SK-N-SH (cell line): ENCODE results near the gene C6. TPM values are rescaled to one million over a fixed set of nuclear protein-coding genes. Genes with fewer than 3 reads are reported as not detected.

Experiments
- CTCF ChIA-PET: fragments of 300-600, 350-600 bp; formaldehyde crosslinking; extraction: SDS; loops from one replicate; lab custom pipeline; 2021; lab: Yijun Ruan, JAX
- POLR2A ChIA-PET: fragments of 350-600 bp; sonication (Branson Sonifier 250); formaldehyde crosslinking; extraction: SDS; loops from one replicate; lab custom pipeline; 2020; ENCODE audit warnings: antibody characterized with exemption, inconsistent platforms; lab: Yijun Ruan, JAX
- DNase-seq: peaks from one replicate; pipeline ENCODE4 v3.0.0; 2012
- H2AFZ ChIP-seq: fragments of 200-600 bp; sonication (generic); 2 replicates; pipeline ENCODE4 v1.8.1; 2016; ENCODE audit warnings: antibody characterized with exemption, mild to moderate bottlenecking, low read depth
- H3F3A ChIP-seq: fragments of 200-600 bp; sonication (generic); replicated peaks from 2 replicates; pipeline ENCODE3; 2016; ENCODE audit warnings: antibody characterized with exemption, mild to moderate bottlenecking; ENCODE audit not compliant: insufficient read depth
- H3K27ac ChIP-seq, 2 experiments: fragments of 200-500 bp in 1 of 2; fragments of 200-600 bp in 1 of 2; sonication (Bioruptor generic) in 1 of 2; sonication (generic), shearing (Covaris generic) in 1 of 2; 2 replicates each; pipeline versions ENCODE4 v1.5.1 to v1.6.1; 2014 to 2016; ENCODE audit warnings: low read depth in 2 of 2, inconsistent platforms in 1 of 2, low read length in 1 of 2, mild to moderate bottlenecking in 1 of 2, mixed read lengths in 1 of 2
- H3K27me3 ChIP-seq: fragments of 200-600 bp; sonication (generic), shearing (Covaris generic); 2 replicates; pipeline ENCODE4 v1.6.1; 2016; ENCODE audit warnings: mixed run types; ENCODE audit not compliant: insufficient read depth
- H3K36me3 ChIP-seq, 2 experiments: fragments of 200-500 bp in 1 of 2; fragments of 200-600 bp in 1 of 2; sonication (Bioruptor generic) in 1 of 2; sonication (generic) in 1 of 2; replicated peaks in 1 of 2; 2 replicates each; pipeline versions ENCODE3 to v1.5.1; 2014 to 2016; ENCODE audit warnings: low read length in 1 of 2, mild to moderate bottlenecking in 1 of 2; ENCODE audit not compliant: insufficient read depth in 2 of 2, control insufficient read depth in 1 of 2
- H3K4me1 ChIP-seq, 2 experiments: fragments of 200-500 bp in 1 of 2; fragments of 200-600 bp in 1 of 2; sonication (Bioruptor generic) in 1 of 2; sonication (generic), shearing (Covaris generic) in 1 of 2; 2 replicates each; pipeline versions ENCODE4 v1.5.1 to v1.6.1; 2014 to 2016; ENCODE audit warnings: low read depth in 1 of 2, low read length in 1 of 2, mixed run types in 1 of 2; ENCODE audit not compliant: insufficient read depth in 2 of 2, control insufficient read depth in 1 of 2
- H3K4me2 ChIP-seq: fragments of 200-600 bp; sonication (generic), shearing (Covaris generic); 2 replicates; pipeline ENCODE4 v1.6.1; 2017; ENCODE audit warnings: mixed run types
- H3K4me3 ChIP-seq, 2 experiments: fragments of 200-500 bp in 1 of 2; fragments of 200-600 bp in 1 of 2; sonication (Bioruptor generic) in 1 of 2; sonication (generic), shearing (Covaris generic) in 1 of 2; 2 replicates each; pipeline versions ENCODE4 v1.5.1 to v1.8.1; 2014 to 2016; ENCODE audit warnings: low read depth in 2 of 2, inconsistent platforms in 1 of 2, low read length in 1 of 2, mild to moderate bottlenecking in 1 of 2, mixed read lengths in 1 of 2, moderate library complexity in 1 of 2
- H3K79me2 ChIP-seq: fragments of 200-600 bp; sonication (generic); 2 replicates; pipeline ENCODE4 v1.8.1; 2017; ENCODE audit warnings: mild to moderate bottlenecking; ENCODE audit not compliant: insufficient read depth
- H3K9ac ChIP-seq: fragments of 200-600 bp; sonication (generic); 2 replicates; pipeline ENCODE4 v1.6.1; 2017; ENCODE audit warnings: mixed run types
- H3K9me2 ChIP-seq: fragments of 200-600 bp; sonication (generic); 2 replicates; pipeline ENCODE4 v1.6.1; 2017; ENCODE audit warnings: mixed run types
- H3K9me3 ChIP-seq: fragments of 200-600 bp; sonication (generic); 2 replicates; pipeline ENCODE4 v1.6.1; 2017; ENCODE audit warnings: mixed run types, mild to moderate bottlenecking, moderate library complexity
- H4K20me1 ChIP-seq: fragments of 200-600 bp; sonication (generic); 2 replicates; pipeline ENCODE4 v1.6.1; 2017; ENCODE audit warnings: mild to moderate bottlenecking, mixed run types; ENCODE audit not compliant: insufficient read depth
- ELF1 ChIP-seq: IDR thresholded peaks from 2 replicates; pipeline ENCODE4 v1.4.0; 2012
- EP300 ChIP-seq, 2 experiments: IDR thresholded peaks; 2 replicates each; pipeline versions ENCODE4 v1.4.0 to v1.6.1; 2012; ENCODE audit warnings: borderline replicate concordance in 1 of 2, low read depth in 1 of 2, low read length in 1 of 2
- EZH2phosphoT487 ChIP-seq: fragments of 200-600 bp; sonication (generic); IDR thresholded peaks from 2 replicates; pipeline ENCODE4 v1.6.1; 2017; ENCODE audit warnings: low read depth, mixed run types, mild to moderate bottlenecking, antibody characterized with exemption, moderate library complexity, borderline replicate concordance
- FOSL2 ChIP-seq: IDR thresholded peaks from 2 replicates; pipeline ENCODE4 v1.4.0; 2012; ENCODE audit warnings: low read depth, mild to moderate bottlenecking, moderate library complexity, borderline replicate concordance
- FOXJ3 ChIP-seq: sonication (generic); formaldehyde crosslinking; IDR thresholded peaks from 2 replicates; pipeline ENCODE4 v1.5.1; 2020; ENCODE audit warnings: mild to moderate bottlenecking, missing genetic modification reagents
- FOXM1 ChIP-seq: IDR thresholded peaks from 2 replicates; pipeline ENCODE4 v1.4.0; 2012; ENCODE audit warnings: low read depth, mild to moderate bottlenecking
- GABPA ChIP-seq: IDR thresholded peaks from 2 replicates; pipeline ENCODE4 v1.4.0; 2012; ENCODE audit warnings: low read depth, mild to moderate bottlenecking
- MEF2A ChIP-seq: IDR thresholded peaks from 2 replicates; pipeline ENCODE4 v1.4.0; 2012; ENCODE audit warnings: low read depth, borderline replicate concordance
- POLR2AphosphoS5 ChIP-seq: IDR thresholded peaks from 2 replicates; pipeline ENCODE4 v1.6.1; 2012; ENCODE audit warnings: low read depth, low read length
- RAD21 ChIP-seq: IDR thresholded peaks from 2 replicates; pipeline ENCODE4 v1.6.1; 2012; ENCODE audit warnings: mild to moderate bottlenecking, low read length
- RFX5 ChIP-seq: IDR thresholded peaks from 2 replicates; pipeline ENCODE4 v1.6.1; 2012; ENCODE audit warnings: mild to moderate bottlenecking, improper control_type of control experiment, low read length
- RXRA ChIP-seq: IDR thresholded peaks from 2 replicates; pipeline ENCODE4 v1.4.0; 2012; ENCODE audit warnings: low read depth, mild to moderate bottlenecking, borderline replicate concordance
- SMC3 ChIP-seq: IDR thresholded peaks from 2 replicates; pipeline ENCODE4 v1.6.1; 2012; ENCODE audit warnings: low read depth, low read length, improper control_type of control experiment
- TAF1 ChIP-seq: IDR thresholded peaks from 2 replicates; pipeline ENCODE4 v1.6.1; 2012; ENCODE audit warnings: low read depth, mild to moderate bottlenecking, low read length, moderate library complexity, borderline replicate concordance
- TCF12 ChIP-seq: IDR thresholded peaks from 2 replicates; pipeline ENCODE4 v1.4.0; 2012
- TEAD4 ChIP-seq: IDR thresholded peaks from 2 replicates; pipeline ENCODE4 v1.4.0; 2012; ENCODE audit warnings: mild to moderate bottlenecking, borderline replicate concordance; ENCODE audit not compliant: insufficient read depth
- YY1 ChIP-seq: IDR thresholded peaks from 2 replicates; pipeline ENCODE4 v1.4.0; 2012; ENCODE audit warnings: low read depth, mild to moderate bottlenecking
- WGBS: methylation state at CpG from one replicate; pipeline ENCODE4 v1.1.6; 2017; ENCODE audit warnings: low lambda C conversion rate; 5-methylcytosine and 5-hydroxymethylcytosine counted together
- polyA plus RNA-seq, 3 experiments: library from polyadenylated mRNA; depleted of rRNA; stranded (reverse); fragments of >200 nt; gene quantifications; 2 replicates each; pipeline ENCODE4 v1.2.3, GENCODE V29; 2012
- TF ChIP-seq, protein P1 (sequence below): IDR thresholded peaks from 2 replicates; pipeline ENCODE4 v1.4.0; 2012; ENCODE audit warnings: low read depth, borderline replicate concordance
- TF ChIP-seq, protein P2 (sequence below): fragments of 150-350 bp; IDR thresholded peaks from 2 replicates; pipeline ENCODE4 v1.6.1; 2017; ENCODE audit warnings: antibody characterized with exemption, low read length, low read depth, borderline replicate concordance
- TF ChIP-seq, protein P3 (sequence below): IDR thresholded peaks from 2 replicates; pipeline ENCODE4 v1.4.0; 2012; ENCODE audit warnings: low read depth, borderline replicate concordance

The C6 gene
- polyA plus RNA-seq, 1 of the 3 experiments (the other 2 are of a cell fraction), result 0.08 TPM

DNA sequence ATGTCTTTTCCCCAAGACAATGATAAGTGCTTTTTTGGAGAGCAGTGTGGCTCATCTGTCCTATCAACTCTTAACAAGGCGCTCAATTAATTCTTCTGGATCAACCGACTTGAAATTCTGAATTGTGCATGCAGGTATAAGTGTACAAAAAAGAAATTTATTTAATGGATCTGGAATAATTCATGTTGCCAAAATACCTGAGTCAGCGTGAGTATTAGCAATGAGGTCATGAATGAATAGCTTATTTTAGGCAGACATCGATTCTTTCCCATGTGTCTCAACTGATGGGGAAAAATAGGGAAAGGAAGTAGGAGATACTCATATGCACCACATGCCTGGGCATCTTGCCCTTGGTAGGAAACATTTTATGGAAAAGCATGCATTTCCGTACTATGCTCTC is 68.0 kb downstream of the C6 start:
- no peaks in the 10 kb centered on the region for H3K79me2 ChIP-seq
- no peaks in the 10 kb centered on the region for H3K9me3 ChIP-seq
- H3K36me3 ChIP-seq, result no peaks in the 10 kb centered on the region
- no peak for TF ChIP-seq TEAD4
- no peak for TF ChIP-seq POLR2AphosphoS5
- TF ChIP-seq RAD21, result no peak
- TF ChIP-seq TAF1, result no peak
- no peak for TF ChIP-seq RXRA
- TF ChIP-seq SMC3, result no peak
- no peak for TF ChIP-seq FOXM1
- TF ChIP-seq, protein P1, sequence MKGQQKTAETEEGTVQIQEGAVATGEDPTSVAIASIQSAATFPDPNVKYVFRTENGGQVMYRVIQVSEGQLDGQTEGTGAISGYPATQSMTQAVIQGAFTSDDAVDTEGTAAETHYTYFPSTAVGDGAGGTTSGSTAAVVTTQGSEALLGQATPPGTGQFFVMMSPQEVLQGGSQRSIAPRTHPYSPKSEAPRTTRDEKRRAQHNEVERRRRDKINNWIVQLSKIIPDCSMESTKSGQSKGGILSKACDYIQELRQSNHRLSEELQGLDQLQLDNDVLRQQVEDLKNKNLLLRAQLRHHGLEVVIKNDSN, result no peak
- TF ChIP-seq FOSL2, result no peak
- no peak for TF ChIP-seq GABPA
- no peak for TF ChIP-seq EP300 (IDR thresholded peaks at IDR 0.05; ENCODE audit: borderline replicate concordance in 1 of 2, low read depth in 1 of 2, low read length in 1 of 2)
- TF ChIP-seq, protein P2, sequence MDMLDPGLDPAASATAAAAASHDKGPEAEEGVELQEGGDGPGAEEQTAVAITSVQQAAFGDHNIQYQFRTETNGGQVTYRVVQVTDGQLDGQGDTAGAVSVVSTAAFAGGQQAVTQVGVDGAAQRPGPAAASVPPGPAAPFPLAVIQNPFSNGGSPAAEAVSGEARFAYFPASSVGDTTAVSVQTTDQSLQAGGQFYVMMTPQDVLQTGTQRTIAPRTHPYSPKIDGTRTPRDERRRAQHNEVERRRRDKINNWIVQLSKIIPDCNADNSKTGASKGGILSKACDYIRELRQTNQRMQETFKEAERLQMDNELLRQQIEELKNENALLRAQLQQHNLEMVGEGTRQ, result no peak
- no peak for TF ChIP-seq MEF2A
- no peak for TF ChIP-seq EZH2phosphoT487
- TF ChIP-seq ELF1, result no peak
- no peak for TF ChIP-seq RFX5
- no peak overlapping the region for H2AFZ ChIP-seq
- POLR2A ChIA-PET, result no interaction called here
- no peaks in the 10 kb centered on the region for H3K27me3 ChIP-seq
- no peaks in the 10 kb centered on the region for H4K20me1 ChIP-seq
- H3K4me2 ChIP-seq, result no peak overlapping the region
- no peaks in the 10 kb centered on the region for H3F3A ChIP-seq
- no peak overlapping the region for H3K27ac ChIP-seq
- H3K9ac ChIP-seq, result no peak overlapping the region
- DNase-seq, result no peak
- H3K9me2 ChIP-seq, result no peaks in the 10 kb centered on the region
- no peaks in the 10 kb centered on the region for H3K4me1 ChIP-seq
- WGBS, result 60% methylated on average over 5 of the region's 5 CpGs
- CTCF ChIA-PET, result interaction anchor here (1.1 kb wide), 1 partner anchor 22 kb away, joined by 3 read pairs; no protein-coding TSS in a partner anchor
- H3K4me3 ChIP-seq, result no peak overlapping the region

DNA sequence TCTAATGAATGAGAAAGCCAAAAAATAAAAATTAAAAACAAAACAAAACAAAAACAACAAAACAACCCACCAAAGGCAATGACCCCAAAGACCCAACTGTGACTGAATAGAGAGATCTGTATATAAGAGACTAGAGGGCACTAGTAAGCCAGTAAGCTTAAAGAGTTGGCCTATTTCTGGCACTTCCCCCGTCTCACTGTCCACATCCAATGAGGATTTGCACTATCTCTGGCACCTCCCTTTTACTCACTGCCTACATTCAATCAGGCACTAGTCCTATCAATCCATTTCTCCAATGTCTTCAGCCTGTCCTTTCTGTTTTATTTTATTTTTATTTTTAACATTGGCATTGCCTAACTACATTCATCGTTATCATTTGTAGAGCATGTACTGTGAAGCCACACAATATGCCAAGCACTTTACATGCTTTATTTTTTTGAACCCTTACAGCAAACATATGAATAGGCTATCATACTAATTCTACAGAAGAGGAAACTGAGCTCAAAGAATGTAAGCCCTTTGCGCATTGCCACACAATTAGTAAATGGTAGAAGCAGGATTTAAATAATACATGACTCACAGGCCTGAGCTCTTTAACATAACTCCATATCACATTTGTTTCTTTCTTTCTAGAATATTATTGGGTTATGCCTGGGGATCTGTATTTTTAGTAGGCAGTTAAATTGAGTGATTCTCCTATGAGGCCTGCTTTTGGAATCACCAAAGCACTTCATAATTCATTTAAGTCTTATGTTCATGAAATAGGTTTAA is 70.0 kb downstream of the C6 start:
- no peaks in the 10 kb centered on the region for H3K4me1 ChIP-seq
- no peaks in the 10 kb centered on the region for H3K36me3 ChIP-seq
- no peak overlapping the region for H3K27ac ChIP-seq
- H3K4me3 ChIP-seq, result no peak overlapping the region
- H4K20me1 ChIP-seq, result no peaks in the 10 kb centered on the region
- no peaks in the 10 kb centered on the region for H3K79me2 ChIP-seq
- ChIA-PET POLR2A (no interaction called here), CTCF (no interaction called here)
- H3F3A ChIP-seq, result no peaks in the 10 kb centered on the region
- no peak for TF ChIP-seq FOXJ3 (CRISPR knock-in tag)
- TF ChIP-seq TCF12, result no peak
- no peak for TF ChIP-seq YY1
- TF ChIP-seq, protein P3, sequence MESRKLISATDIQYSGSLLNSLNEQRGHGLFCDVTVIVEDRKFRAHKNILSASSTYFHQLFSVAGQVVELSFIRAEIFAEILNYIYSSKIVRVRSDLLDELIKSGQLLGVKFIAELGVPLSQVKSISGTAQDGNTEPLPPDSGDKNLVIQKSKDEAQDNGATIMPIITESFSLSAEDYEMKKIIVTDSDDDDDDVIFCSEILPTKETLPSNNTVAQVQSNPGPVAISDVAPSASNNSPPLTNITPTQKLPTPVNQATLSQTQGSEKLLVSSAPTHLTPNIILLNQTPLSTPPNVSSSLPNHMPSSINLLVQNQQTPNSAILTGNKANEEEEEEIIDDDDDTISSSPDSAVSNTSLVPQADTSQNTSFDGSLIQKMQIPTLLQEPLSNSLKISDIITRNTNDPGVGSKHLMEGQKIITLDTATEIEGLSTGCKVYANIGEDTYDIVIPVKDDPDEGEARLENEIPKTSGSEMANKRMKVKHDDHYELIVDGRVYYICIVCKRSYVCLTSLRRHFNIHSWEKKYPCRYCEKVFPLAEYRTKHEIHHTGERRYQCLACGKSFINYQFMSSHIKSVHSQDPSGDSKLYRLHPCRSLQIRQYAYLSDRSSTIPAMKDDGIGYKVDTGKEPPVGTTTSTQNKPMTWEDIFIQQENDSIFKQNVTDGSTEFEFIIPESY, result no peak
- no peak for TF ChIP-seq FOSL2
- TF ChIP-seq RAD21, result no peak
- TF ChIP-seq, all 33 proteins: peak for 0
- Histone ChIP-seq H2AFZ (no peak overlapping the region), H3K9me3 (no peaks in the 10 kb centered on the region), H3K9me2 (no peaks in the 10 kb centered on the region), H3K4me2 (no peak overlapping the region), H3K27me3 (no peaks in the 10 kb centered on the region), H3K9ac (no peak overlapping the region)
- 68% methylated on average over 3 of the region's 3 CpGs for WGBS
- no peak for DNase-seq
